GM21447 (cell line): Measurements from ENCODE around the gene SARS2.
A peak's percentile ranks its signal among the peaks of the same experiment; 100 is the strongest.

Experiments
- ATAC-seq: cut with Tn5 transposase; IDR thresholded peaks from one replicate; pipeline ENCODE4 v1.9.1; 2021; ENCODE audit not compliant: unreplicated experiment

SARS2 gene

GRCh38 chr19:38869836-38870607 lies 60.5 kb downstream of the SARS2 start:
- ATAC-seq = peak; percentile 56

GRCh38 chr19:38869160-38869835 lies 61.3 kb downstream of the SARS2 start:
- ATAC-seq = no peak

- ATAC-seq = no peak
Measured at GRCh38 chr19:38868551-38868950, 62.0 kb downstream of the SARS2 start.

GRCh38 chr19:38867171-38867780 lies 63.3 kb downstream of the SARS2 start:
- no peak for ATAC-seq
